GM12875 (cell line): ENCODE results near the gene COL21A1.

Experiments used
- H3K4me3 ChIP-seq: one replicate; pipeline ENCODE4 v1.5.1; 2011; ENCODE audit warnings: low read depth, low read length, control low read depth
- CTCF ChIP-seq: IDR thresholded peaks from 2 replicates; pipeline ENCODE4 v1.5.1; 2011; ENCODE audit warnings: low read depth, mild to moderate bottlenecking, control low read depth, inconsistent platforms, low read length, moderate library complexity, borderline replicate concordance; ENCODE audit not compliant: insufficient read depth

The COL21A1 gene

GRCh38 chr6:56245903-56246351 is 1.5 kb downstream of the COL21A1 start:
- no peak for TF ChIP-seq CTCF
- H3K4me3 ChIP-seq, result no peak overlapping the region

GRCh38 chr6:56244528-56245253 is 2.7 kb downstream of the COL21A1 start:
- H3K4me3 ChIP-seq, result no peak overlapping the region
- TF ChIP-seq CTCF, result no peak

GRCh38 chr6:56244089-56244488 is 3.3 kb downstream of the COL21A1 start:
- no peak for TF ChIP-seq CTCF
- H3K4me3 ChIP-seq, result no peak overlapping the region

- TF ChIP-seq CTCF, result no peak
- H3K4me3 ChIP-seq, result no peak overlapping the region
These were observed 3.8 kb downstream of the COL21A1 start for GRCh38 chr6:56243518-56244070.

- TF ChIP-seq CTCF, result no peak
- no peak overlapping the region for H3K4me3 ChIP-seq
These were observed 5.0 kb downstream of the COL21A1 start for GRCh38 chr6:56242346-56242745.

- H3K4me3 ChIP-seq, result no peak overlapping the region
- TF ChIP-seq CTCF, result no peak
These were observed 6.1 kb downstream of the COL21A1 start for GRCh38 chr6:56241124-56241802.
